ENCODE results near the gene AMER3.

Gene AMER3

GRCh38 chr2:130754811-130755210, 529 bp upstream of the AMER3 start:
- no peak for DNase-seq

GRCh38 chr2:130756053-130756873, 923 bp downstream of the AMER3 start:
- no peak for DNase-seq

- no peak for DNase-seq
These were observed 1.7 kb downstream of the AMER3 start for GRCh38 chr2:130756874-130757668.

GRCh38 chr2:130759906-130760753, 4.8 kb downstream of the AMER3 start:
- DNase-seq: no peak

- no peak for DNase-seq
These were observed 5.7 kb downstream of the AMER3 start for GRCh38 chr2:130760754-130761751.

- no peak for DNase-seq
These were observed 6.9 kb downstream of the AMER3 start for GRCh38 chr2:130762031-130762909.

- no peak for DNase-seq
These were observed 7.6 kb downstream of the AMER3 start for GRCh38 chr2:130762910-130763385.

GRCh38 chr2:130763405-130763804, 8.1 kb downstream of the AMER3 start:
- no peak for DNase-seq

- no peak for DNase-seq
These were observed 8.9 kb downstream of the AMER3 start for GRCh38 chr2:130764035-130764820.

- no peak for DNase-seq
These were observed 9.4 kb downstream of the AMER3 start for GRCh38 chr2:130764821-130765115.

- DNase-seq: no peak
These were observed 10.1 kb downstream of the AMER3 start for GRCh38 chr2:130765464-130765863.

- no peak for DNase-seq
These were observed 10.7 kb downstream of the AMER3 start for GRCh38 chr2:130766037-130766436.

GRCh38 chr2:130766711-130767407, 11.5 kb downstream of the AMER3 start:
- no peak for DNase-seq

- DNase-seq: no peak
These were observed 12.1 kb downstream of the AMER3 start for GRCh38 chr2:130767408-130767775.

- DNase-seq: no peak
These were observed 13.0 kb downstream of the AMER3 start for GRCh38 chr2:130768191-130768855.

GRCh38 chr2:130769343-130769907, 14.1 kb downstream of the AMER3 start:
- no peak for DNase-seq

- no peak for DNase-seq
These were observed 21.2 kb downstream of the AMER3 start for GRCh38 chr2:130776550-130776949.

GRCh38 chr2:130778781-130779180, 23.4 kb downstream of the AMER3 start:
- DNase-seq: no peak
